Measurements from ENCODE around the gene RBFOX2. TPM values are rescaled to one million over a fixed set of nuclear protein-coding genes. Genes with fewer than 3 reads are reported as not detected.
"Not testable (repeated sequence)": the region's sequence is repeated elsewhere in the genome, so short reads cannot be mapped to it uniquely, and the experiment has no call there.

Gene RBFOX2
- total RNA-seq, 1 donor from 2014 or later = 210 TPM

DNA sequence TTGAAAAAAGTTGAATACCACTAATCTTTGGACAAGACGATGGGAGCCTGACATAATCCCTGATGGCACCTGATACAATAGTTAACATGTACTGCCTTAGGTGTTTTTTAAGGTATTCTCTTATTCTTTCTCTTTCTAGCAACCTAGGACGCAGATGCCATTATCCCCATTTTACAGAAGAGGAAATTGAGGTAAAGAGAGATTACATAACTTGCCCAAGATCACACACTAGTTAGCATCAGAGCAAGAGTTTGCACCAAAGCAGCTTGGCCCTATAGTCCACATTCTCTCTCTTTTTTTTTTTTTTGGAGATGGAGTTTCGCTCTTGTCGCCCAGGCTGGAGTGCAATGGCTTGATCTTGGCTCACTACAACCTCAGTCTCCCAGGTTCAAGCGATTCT is 35.7 kb upstream of the RBFOX2 start:
- H3K9me3 Mint-ChIP-seq = no peaks in the 10 kb centered on the region
- H3K27me3 Mint-ChIP-seq (ENCODE audit: low read depth) = peaks cover 2% of the 10 kb centered on the region
- no peaks in the 10 kb centered on the region for H3K36me3 Mint-ChIP-seq
- no peak overlapping the region for H3K27ac Mint-ChIP-seq
- no peak for DNase-seq (ENCODE audit: low spot score in 2 of 2, unreplicated experiment in 2 of 2)
- TF ChIP-seq, protein P1, sequence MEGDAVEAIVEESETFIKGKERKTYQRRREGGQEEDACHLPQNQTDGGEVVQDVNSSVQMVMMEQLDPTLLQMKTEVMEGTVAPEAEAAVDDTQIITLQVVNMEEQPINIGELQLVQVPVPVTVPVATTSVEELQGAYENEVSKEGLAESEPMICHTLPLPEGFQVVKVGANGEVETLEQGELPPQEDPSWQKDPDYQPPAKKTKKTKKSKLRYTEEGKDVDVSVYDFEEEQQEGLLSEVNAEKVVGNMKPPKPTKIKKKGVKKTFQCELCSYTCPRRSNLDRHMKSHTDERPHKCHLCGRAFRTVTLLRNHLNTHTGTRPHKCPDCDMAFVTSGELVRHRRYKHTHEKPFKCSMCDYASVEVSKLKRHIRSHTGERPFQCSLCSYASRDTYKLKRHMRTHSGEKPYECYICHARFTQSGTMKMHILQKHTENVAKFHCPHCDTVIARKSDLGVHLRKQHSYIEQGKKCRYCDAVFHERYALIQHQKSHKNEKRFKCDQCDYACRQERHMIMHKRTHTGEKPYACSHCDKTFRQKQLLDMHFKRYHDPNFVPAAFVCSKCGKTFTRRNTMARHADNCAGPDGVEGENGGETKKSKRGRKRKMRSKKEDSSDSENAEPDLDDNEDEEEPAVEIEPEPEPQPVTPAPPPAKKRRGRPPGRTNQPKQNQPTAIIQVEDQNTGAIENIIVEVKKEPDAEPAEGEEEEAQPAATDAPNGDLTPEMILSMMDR (IDR thresholded peaks at IDR 0.05; ENCODE audit: unreplicated experiment) = no peak
- H3K4me1 Mint-ChIP-seq = peaks cover 12% of the 10 kb centered on the region
- H3K4me3 Mint-ChIP-seq = no peak overlapping the region

DNA sequence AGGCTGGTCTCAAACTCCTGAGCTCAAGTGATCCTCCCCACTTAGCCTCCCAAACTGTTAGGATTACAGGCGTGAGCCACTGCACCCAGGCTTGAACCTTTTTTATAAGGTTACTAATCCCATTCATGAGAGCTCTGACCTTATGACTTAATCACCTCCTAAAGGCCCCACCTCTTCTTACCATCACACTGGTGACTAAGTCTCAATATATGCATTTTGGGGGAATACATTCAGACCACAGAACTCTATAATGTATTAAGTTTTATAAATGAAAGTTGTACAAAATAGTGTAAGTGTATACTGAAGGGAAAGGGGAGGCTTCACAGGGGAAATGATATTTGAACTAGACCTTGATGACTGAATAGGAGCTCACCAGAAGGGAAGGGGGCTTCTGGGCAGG is 28.4 kb upstream of the RBFOX2 start:
- TF ChIP-seq, protein P1 (IDR thresholded peaks at IDR 0.05; ENCODE audit: unreplicated experiment) = no peak
- no peak for DNase-seq (ENCODE audit: low spot score in 2 of 2, unreplicated experiment in 2 of 2)
- H3K4me1 Mint-ChIP-seq = peaks cover 25% of the 10 kb centered on the region
- H3K36me3 Mint-ChIP-seq = no peaks in the 10 kb centered on the region
- H3K27ac Mint-ChIP-seq = no peak overlapping the region
- no peaks in the 10 kb centered on the region for H3K9me3 Mint-ChIP-seq
- H3K27me3 Mint-ChIP-seq (ENCODE audit: low read depth) = no peaks in the 10 kb centered on the region
- no peak overlapping the region for H3K4me3 Mint-ChIP-seq

- Mint-ChIP-seq H3K27ac (peak overlapping the region; percentile 87), H3K4me3 (no peak overlapping the region), H3K36me3 (no peaks in the 10 kb centered on the region), H3K9me3 (no peaks in the 10 kb centered on the region), H3K4me1 (peaks cover 25% of the 10 kb centered on the region), H3K27me3 (ENCODE audit: low read depth) (no peaks in the 10 kb centered on the region)
- DNase-seq (ENCODE audit: low spot score in 2 of 2, unreplicated experiment in 2 of 2) = no peak
- TF ChIP-seq, protein P1 (IDR thresholded peaks at IDR 0.05; ENCODE audit: unreplicated experiment) = no peak
Measured at GRCh38 chr22:36055376-36056295, 27.0 kb upstream of the RBFOX2 start.

- H3K4me1 Mint-ChIP-seq = peaks cover 25% of the 10 kb centered on the region
- not testable (repeated sequence) for H3K9me3 Mint-ChIP-seq; DNase-seq (ENCODE audit: low spot score in 2 of 2, unreplicated experiment in 2 of 2); H3K27me3 Mint-ChIP-seq (ENCODE audit: low read depth); H3K36me3 Mint-ChIP-seq; H3K27ac Mint-ChIP-seq; H3K4me3 Mint-ChIP-seq
Measured at GRCh38 chr22:36054446-36054845, 25.8 kb upstream of the RBFOX2 start.

DNA sequence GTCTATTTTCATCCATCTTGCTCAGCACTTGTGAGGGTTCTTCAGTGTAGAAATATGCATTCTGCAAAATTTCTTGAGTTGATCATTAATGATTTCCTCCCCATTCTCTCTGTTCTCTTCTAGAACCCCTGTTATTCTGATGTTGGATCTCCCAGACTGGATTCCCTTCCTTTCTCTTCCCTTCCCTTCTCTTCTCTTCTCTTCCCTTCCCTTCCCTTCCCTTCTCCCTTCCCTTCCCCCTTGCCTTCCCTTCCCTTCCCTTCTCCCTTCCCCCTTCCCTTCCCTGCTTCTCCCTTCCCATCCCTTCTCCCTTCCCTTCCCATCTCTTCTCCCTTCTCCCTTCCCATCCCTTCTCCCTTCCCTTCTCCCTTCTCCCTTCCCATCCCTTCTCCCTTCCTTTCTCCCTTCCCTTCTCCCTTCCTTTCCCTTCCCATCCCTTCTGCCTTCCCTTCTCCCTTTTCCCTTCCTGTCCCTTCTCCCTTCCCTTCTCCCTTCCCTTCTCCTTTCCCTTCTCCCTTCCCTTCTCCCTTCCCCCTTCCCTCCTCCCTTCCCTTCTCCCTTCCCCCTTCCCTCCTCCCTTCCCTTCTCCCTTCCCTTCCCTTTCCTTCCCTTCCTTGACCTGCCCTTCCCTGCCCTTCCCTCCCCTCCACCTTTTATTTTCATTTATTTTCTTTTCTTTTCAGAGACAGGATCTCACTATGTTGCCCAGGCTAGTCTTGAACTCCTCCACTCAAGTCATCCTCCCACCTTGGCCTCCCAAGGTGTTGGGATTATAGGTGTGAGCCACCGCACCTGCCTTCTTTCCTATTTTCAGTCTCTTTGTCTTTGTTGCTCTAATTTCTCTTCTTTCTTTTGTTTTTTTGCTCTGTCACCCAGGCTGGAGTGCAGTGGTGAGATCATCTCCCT is 24.9 kb upstream of the RBFOX2 start:
- H3K4me3 Mint-ChIP-seq = no peak overlapping the region
- TF ChIP-seq, protein P1 (IDR thresholded peaks at IDR 0.05; ENCODE audit: unreplicated experiment) = no peak

More for the DNA sequence above, 24.9 kb upstream of the RBFOX2 start:
- no peaks in the 10 kb centered on the region for H3K9me3 Mint-ChIP-seq
- DNase-seq (ENCODE audit: low spot score in 2 of 2, unreplicated experiment in 2 of 2) = no peak
- peaks cover 25% of the 10 kb centered on the region for H3K4me1 Mint-ChIP-seq
- H3K27me3 Mint-ChIP-seq (ENCODE audit: low read depth) = no peaks in the 10 kb centered on the region
- no peak overlapping the region for H3K27ac Mint-ChIP-seq
- no peaks in the 10 kb centered on the region for H3K36me3 Mint-ChIP-seq
